ENCODE measurements around the gene AXL.

AXL gene

DNA sequence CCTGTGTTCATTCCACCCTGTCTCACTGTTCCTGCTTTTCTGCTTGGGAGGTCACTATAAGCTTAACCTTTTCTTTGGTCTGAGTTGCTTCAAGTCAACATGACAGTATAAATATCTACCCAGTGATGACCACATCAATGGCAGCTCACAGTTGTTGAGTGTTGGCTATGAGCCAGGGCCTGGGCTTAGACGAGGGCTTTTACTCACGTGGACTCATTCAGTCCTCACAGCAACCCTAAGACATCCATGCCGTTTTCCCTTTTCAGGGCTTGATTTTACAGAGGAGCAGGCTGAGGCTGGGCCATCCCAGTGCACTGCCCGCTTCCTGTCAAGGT, 80.7 kb downstream of the AXL start:
- Histone ChIP-seq H3F3A (ENCODE audit: low read depth) (no peaks in the 10 kb centered on the region), H4K20me1 (ENCODE audit: insufficient read depth, low read length, poor library complexity, severe bottlenecking) (peaks cover 42% of the 10 kb centered on the region), H3K9me3 (ENCODE audit: insufficient read depth, low read depth, low read length) (no peaks in the 10 kb centered on the region), H3K4me2 (ENCODE audit: low read depth, low read length, poor library complexity, severe bottlenecking) (no peak overlapping the region), H3K4me3 (ENCODE audit: low read length, poor library complexity, severe bottlenecking) (no peak overlapping the region), H3K4me1 (ENCODE audit: insufficient read depth, low read length, poor library complexity, severe bottlenecking) (peaks cover 5% of the 10 kb centered on the region), H3K79me2 (ENCODE audit: insufficient read depth, low read length) (no peaks in the 10 kb centered on the region; the same call in 1 of the 2 replicates), H2AFZ (ENCODE audit: low read length) (no peak overlapping the region), H3K9ac (ENCODE audit: low read depth, low read length, poor library complexity, severe bottlenecking) (no peak overlapping the region), H3K9me2 (replicated peaks; ENCODE audit: low read depth, low read length) (no peaks in the 10 kb centered on the region), H3K36me3 (ENCODE audit: insufficient read depth, low read length) (peaks cover 100% of the 10 kb centered on the region), H3K27me3 (ENCODE audit: insufficient read depth, low read length, poor library complexity, severe bottlenecking) (no peaks in the 10 kb centered on the region)
- no peak for TF ChIP-seq EZH2phosphoT487 (IDR thresholded peaks at IDR 0.05; ENCODE audit: borderline replicate concordance)
- TF ChIP-seq, protein P1, sequence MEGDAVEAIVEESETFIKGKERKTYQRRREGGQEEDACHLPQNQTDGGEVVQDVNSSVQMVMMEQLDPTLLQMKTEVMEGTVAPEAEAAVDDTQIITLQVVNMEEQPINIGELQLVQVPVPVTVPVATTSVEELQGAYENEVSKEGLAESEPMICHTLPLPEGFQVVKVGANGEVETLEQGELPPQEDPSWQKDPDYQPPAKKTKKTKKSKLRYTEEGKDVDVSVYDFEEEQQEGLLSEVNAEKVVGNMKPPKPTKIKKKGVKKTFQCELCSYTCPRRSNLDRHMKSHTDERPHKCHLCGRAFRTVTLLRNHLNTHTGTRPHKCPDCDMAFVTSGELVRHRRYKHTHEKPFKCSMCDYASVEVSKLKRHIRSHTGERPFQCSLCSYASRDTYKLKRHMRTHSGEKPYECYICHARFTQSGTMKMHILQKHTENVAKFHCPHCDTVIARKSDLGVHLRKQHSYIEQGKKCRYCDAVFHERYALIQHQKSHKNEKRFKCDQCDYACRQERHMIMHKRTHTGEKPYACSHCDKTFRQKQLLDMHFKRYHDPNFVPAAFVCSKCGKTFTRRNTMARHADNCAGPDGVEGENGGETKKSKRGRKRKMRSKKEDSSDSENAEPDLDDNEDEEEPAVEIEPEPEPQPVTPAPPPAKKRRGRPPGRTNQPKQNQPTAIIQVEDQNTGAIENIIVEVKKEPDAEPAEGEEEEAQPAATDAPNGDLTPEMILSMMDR (conservative IDR thresholded peaks at IDR 0.05; ENCODE audit: low read length) = no peak

GRCh38 chr19:41300555-41300954, 81.5 kb downstream of the AXL start:
- TF ChIP-seq EZH2phosphoT487 (IDR thresholded peaks at IDR 0.05; ENCODE audit: borderline replicate concordance) = no peak
- TF ChIP-seq, protein P1 (conservative IDR thresholded peaks at IDR 0.05; ENCODE audit: low read length) = no peak
- Histone ChIP-seq H3F3A (ENCODE audit: low read depth) (no peaks in the 10 kb centered on the region), H4K20me1 (ENCODE audit: insufficient read depth, low read length, poor library complexity, severe bottlenecking) (peaks cover 44% of the 10 kb centered on the region), H3K36me3 (ENCODE audit: insufficient read depth, low read length) (peaks cover 100% of the 10 kb centered on the region), H3K79me2 (ENCODE audit: insufficient read depth, low read length) (no peaks in the 10 kb centered on the region; the same call in 1 of the 2 replicates), H3K27me3 (ENCODE audit: insufficient read depth, low read length, poor library complexity, severe bottlenecking) (no peaks in the 10 kb centered on the region), H2AFZ (ENCODE audit: low read length) (no peak overlapping the region), H3K9ac (ENCODE audit: low read depth, low read length, poor library complexity, severe bottlenecking) (no peak overlapping the region), H3K4me2 (ENCODE audit: low read depth, low read length, poor library complexity, severe bottlenecking) (no peak overlapping the region), H3K9me3 (ENCODE audit: insufficient read depth, low read depth, low read length) (no peaks in the 10 kb centered on the region), H3K4me3 (ENCODE audit: low read length, poor library complexity, severe bottlenecking) (no peak overlapping the region), H3K9me2 (replicated peaks; ENCODE audit: low read depth, low read length) (no peaks in the 10 kb centered on the region), H3K4me1 (ENCODE audit: insufficient read depth, low read length, poor library complexity, severe bottlenecking) (peaks cover 5% of the 10 kb centered on the region)

DNA sequence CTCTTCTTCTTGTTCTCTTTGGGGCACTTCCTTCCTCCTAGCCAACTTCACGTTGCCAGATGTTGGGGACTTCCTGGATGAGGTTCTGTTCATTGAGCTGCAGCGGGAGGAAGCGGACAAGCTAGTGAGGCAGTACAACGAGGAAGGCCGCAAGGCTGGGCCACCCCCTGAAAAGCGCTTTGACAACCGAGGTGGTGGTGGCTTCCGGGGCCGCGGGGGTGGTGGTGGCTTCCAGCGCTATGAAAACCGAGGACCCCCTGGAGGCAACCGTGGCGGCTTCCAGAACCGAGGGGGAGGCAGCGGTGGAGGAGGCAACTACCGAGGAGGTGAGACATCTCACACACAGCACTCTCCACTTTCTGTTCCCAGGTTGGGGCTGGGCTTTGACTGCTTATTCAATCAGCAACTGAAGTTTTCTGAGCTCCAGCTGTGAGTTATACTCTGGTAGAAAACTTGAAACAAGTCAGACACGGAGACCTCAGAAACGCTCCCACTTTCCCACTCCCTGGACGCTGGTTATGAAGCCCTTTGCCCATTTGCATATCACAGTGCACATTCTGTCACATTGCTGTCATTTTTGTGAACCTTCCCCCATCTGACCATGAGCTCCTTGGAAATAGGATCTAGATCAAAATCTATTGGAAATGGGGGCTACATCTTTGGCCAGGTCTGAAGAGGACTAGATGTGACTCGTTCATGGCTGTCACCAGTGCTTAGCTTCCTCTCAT, 83.8 kb downstream of the AXL start:
- H3K9me3 ChIP-seq (ENCODE audit: insufficient read depth, low read depth, low read length) = no peaks in the 10 kb centered on the region
- H3F3A ChIP-seq (ENCODE audit: low read depth) = peaks cover 6% of the 10 kb centered on the region; the same call in 1 of the 2 replicates
- H2AFZ ChIP-seq (ENCODE audit: low read length) = no peak overlapping the region
- no peak overlapping the region for H3K9ac ChIP-seq (ENCODE audit: low read depth, low read length, poor library complexity, severe bottlenecking)
- H4K20me1 ChIP-seq (ENCODE audit: insufficient read depth, low read length, poor library complexity, severe bottlenecking) = peaks cover 49% of the 10 kb centered on the region
- H3K4me1 ChIP-seq (ENCODE audit: insufficient read depth, low read length, poor library complexity, severe bottlenecking) = peaks cover 21% of the 10 kb centered on the region
- no peaks in the 10 kb centered on the region for H3K9me2 ChIP-seq (replicated peaks; ENCODE audit: low read depth, low read length)
- TF ChIP-seq, protein P1 (conservative IDR thresholded peaks at IDR 0.05; ENCODE audit: low read length) = no peak
- TF ChIP-seq EZH2phosphoT487 (IDR thresholded peaks at IDR 0.05; ENCODE audit: borderline replicate concordance) = no peak
- no peak overlapping the region for H3K4me3 ChIP-seq (ENCODE audit: low read length, poor library complexity, severe bottlenecking)
- no peak overlapping the region for H3K4me2 ChIP-seq (ENCODE audit: low read depth, low read length, poor library complexity, severe bottlenecking)
- H3K36me3 ChIP-seq (ENCODE audit: insufficient read depth, low read length) = peaks cover 100% of the 10 kb centered on the region
- H3K27me3 ChIP-seq (ENCODE audit: insufficient read depth, low read length, poor library complexity, severe bottlenecking) = no peaks in the 10 kb centered on the region
- no peaks in the 10 kb centered on the region for H3K79me2 ChIP-seq (ENCODE audit: insufficient read depth, low read length)

Data from Loucy (cell line).